Heart left ventricle (tissue), 13 donors: ENCODE results near the gene PRDM16.

Experiments used
- POLR2A ChIP-seq, 2 donors: fragments of 450-650 bp; IDR thresholded peaks; one replicate each; pipeline ENCODE4 v1.6.1; 2017; ENCODE audit warnings: antibody characterized with exemption in 2 of 2, mild to moderate bottlenecking in 2 of 2, moderate library complexity in 2 of 2
- TF ChIP-seq, protein P1 (sequence below), 12 donors: fragments of 200-600 bp; sonication (generic) in 4 of 12; IDR thresholded peaks; one replicate each; pipeline versions ENCODE4 v1.5.0 to v1.8.0; 2018 to 2022; ENCODE audit warnings: antibody characterized with exemption in 12 of 12, mild to moderate bottlenecking in 5 of 12
- donor health status: ischemic (EF 13 %, LVEDD 7.1; RV severe dilation, severe dysfunction).
- donor health status: DM: no; HTN: yes; CAD: no.
- donor health status: DM: no; HTN: no; CAD: no.
- donor health status: ischemic (EF 25% LVEDD 6.9; RV normal size, moderate dysfunction).
- donor health status: ischemic (EF 25% LVEDD 5.7; RV mildly dilated, moderate dysfunction).
- donor health status: ischemic (EF 35%, LVEDD 5.7; RV mildly dilated, moderate dysfunction).
- donor health status: nonischemic (EF 11% LVEDD 7.7; RV severe dilation, severe dysfunction).
- donor health status: DM: yes; HTN: yes; CAD: no.
- donor health status: PGD.
- donor health status: ischemic (EF 29% LVEDD 5.4; RV normal size, mild dysfunction).
- donor health status: nonischemic (EF 23%, LVEDD 6.1; RV moderate dilation, normal function).

DNA sequence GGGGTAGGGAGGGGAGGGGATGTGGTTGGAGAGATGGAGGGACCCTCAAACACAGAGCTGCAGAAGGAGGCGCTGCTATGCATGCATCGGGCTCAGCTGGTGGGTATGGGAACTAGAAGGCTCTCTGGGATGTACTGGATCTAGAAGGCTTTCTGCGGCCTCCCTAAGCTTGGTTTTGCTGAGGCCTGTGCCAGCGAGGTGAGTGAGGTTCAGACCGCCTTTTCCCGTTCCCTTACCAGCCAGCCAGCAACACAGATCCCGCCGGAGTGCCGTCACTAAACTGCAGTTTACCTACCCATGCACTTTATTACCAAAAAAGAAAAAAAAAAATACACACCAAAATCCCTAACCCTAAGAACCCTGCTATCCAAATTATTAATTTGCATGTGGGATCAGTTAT is 180.2 kb downstream of the PRDM16 start:
- TF ChIP-seq POLR2A (IDR thresholded peaks at IDR 0.05) = no peak
- TF ChIP-seq, protein P1, sequence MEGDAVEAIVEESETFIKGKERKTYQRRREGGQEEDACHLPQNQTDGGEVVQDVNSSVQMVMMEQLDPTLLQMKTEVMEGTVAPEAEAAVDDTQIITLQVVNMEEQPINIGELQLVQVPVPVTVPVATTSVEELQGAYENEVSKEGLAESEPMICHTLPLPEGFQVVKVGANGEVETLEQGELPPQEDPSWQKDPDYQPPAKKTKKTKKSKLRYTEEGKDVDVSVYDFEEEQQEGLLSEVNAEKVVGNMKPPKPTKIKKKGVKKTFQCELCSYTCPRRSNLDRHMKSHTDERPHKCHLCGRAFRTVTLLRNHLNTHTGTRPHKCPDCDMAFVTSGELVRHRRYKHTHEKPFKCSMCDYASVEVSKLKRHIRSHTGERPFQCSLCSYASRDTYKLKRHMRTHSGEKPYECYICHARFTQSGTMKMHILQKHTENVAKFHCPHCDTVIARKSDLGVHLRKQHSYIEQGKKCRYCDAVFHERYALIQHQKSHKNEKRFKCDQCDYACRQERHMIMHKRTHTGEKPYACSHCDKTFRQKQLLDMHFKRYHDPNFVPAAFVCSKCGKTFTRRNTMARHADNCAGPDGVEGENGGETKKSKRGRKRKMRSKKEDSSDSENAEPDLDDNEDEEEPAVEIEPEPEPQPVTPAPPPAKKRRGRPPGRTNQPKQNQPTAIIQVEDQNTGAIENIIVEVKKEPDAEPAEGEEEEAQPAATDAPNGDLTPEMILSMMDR (IDR thresholded peaks at IDR 0.05) = no peak
